Keratinocyte (primary cell): Measurements from ENCODE around the gene DTX3.

Experiments used
- CTCF ChIP-seq, 3 experiments: IDR thresholded peaks in 1 of 3; conservative IDR thresholded peaks in 1 of 3; optimal IDR thresholded peaks in 1 of 3; 2 replicates in 2 of 3; 3 replicates in 1 of 3; pipeline versions ENCODE3 to v1.5.1; 2011; ENCODE audit warnings: low read length in 3 of 3, mild to moderate bottlenecking in 3 of 3, moderate library complexity in 2 of 3, control low read depth in 1 of 3, inconsistent platforms in 1 of 3; ENCODE audit not compliant: insufficient read depth in 2 of 3; ENCODE audit errors: extremely low read depth in 1 of 3
- EZH2 ChIP-seq: IDR thresholded peaks from one replicate; pipeline ENCODE4 v1.6.1; 2012; ENCODE audit warnings: inconsistent platforms, mild to moderate bottlenecking, low read length, moderate library complexity

GRCh38 chr12:57586128-57586527 is 18.5 kb upstream of the DTX3 start:
- TF ChIP-seq EZH2 (no peak), CTCF (optimal IDR thresholded peaks at IDR 0.05 in 1 of 3, IDR thresholded peaks at IDR 0.05 in 1 of 3, conservative IDR thresholded peaks at IDR 0.05 in 1 of 3; ENCODE audit: extremely low read depth in 1 of 3, insufficient read depth in 2 of 3, low read length in 3 of 3) (no peak)
